Peyer's patch (tissue), 4 donors: Measurements from ENCODE around the gene CFAP20DC.

Experiments
- POLR2A ChIP-seq, 2 donors: fragments of 450-650 bp; IDR thresholded peaks; one replicate each; pipeline ENCODE4 v1.5.1; 2017; ENCODE audit warnings: antibody characterized with exemption in 2 of 2, mild to moderate bottlenecking in 2 of 2, moderate library complexity in 2 of 2
- TF ChIP-seq, protein P1 (sequence below), 6 experiments: fragments of 450-650 bp in 4 of 6; fragments of 200-600 bp in 2 of 6; sonication (generic) in 1 of 6; IDR thresholded peaks; one replicate each; pipeline ENCODE4 v1.5.1; 2017 to 2019; ENCODE audit warnings: antibody characterized with exemption in 6 of 6, mild to moderate bottlenecking in 3 of 6, moderate library complexity in 1 of 6

DNA sequence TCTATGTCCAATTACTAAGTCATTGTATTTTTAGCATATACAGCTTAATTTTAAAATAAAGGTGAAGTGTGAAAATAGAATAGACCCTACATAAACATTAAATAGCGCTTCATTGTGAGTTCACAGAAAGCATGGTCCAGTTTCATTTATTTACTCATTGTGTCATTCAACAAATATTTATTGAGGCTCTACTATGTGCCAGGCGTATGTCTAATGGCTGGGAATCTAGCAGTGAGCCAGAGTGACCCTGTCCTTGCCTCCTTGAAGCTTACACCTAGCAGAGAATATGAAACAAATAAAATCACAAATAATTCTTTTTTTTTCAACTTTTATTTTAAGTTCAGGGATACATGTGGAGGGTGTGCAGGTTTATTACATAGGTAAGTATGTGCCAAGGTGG lies 161.7 kb downstream of the CFAP20DC start:
- TF ChIP-seq POLR2A (IDR thresholded peaks at IDR 0.05), result no peak
- TF ChIP-seq, protein P1, sequence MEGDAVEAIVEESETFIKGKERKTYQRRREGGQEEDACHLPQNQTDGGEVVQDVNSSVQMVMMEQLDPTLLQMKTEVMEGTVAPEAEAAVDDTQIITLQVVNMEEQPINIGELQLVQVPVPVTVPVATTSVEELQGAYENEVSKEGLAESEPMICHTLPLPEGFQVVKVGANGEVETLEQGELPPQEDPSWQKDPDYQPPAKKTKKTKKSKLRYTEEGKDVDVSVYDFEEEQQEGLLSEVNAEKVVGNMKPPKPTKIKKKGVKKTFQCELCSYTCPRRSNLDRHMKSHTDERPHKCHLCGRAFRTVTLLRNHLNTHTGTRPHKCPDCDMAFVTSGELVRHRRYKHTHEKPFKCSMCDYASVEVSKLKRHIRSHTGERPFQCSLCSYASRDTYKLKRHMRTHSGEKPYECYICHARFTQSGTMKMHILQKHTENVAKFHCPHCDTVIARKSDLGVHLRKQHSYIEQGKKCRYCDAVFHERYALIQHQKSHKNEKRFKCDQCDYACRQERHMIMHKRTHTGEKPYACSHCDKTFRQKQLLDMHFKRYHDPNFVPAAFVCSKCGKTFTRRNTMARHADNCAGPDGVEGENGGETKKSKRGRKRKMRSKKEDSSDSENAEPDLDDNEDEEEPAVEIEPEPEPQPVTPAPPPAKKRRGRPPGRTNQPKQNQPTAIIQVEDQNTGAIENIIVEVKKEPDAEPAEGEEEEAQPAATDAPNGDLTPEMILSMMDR (IDR thresholded peaks at IDR 0.05), result no peak
